Measurements from ENCODE around the gene TNFAIP3. TPM values are rescaled to one million over a fixed set of nuclear protein-coding genes. Genes with fewer than 3 reads are reported as not detected.
A peak's percentile ranks its signal among the peaks of the same experiment; 100 is the strongest.

TNFAIP3 gene
- total RNA-seq, 1 donor from 2014 or later: 45.9 TPM

DNA sequence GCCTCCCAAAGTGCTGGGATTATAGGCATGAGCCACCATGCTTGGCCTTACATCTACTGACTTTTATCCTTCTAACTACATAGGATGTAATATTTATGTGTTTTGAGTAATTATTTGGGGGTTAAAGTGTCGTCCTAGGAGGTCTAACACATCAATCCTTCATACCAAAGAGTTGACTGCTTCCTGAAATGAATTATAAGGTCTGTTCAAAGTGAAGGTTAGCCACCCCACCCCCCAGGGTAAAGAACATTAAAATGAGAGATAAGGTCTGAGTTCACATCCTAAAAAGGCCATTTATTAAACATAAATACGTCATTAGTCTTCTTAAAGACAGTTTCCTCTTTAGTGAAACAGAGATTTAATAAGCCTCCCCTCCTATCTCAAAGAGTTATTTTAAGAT lies 33.8 kb downstream of the TNFAIP3 start:
- Histone ChIP-seq H3K27ac (no peak overlapping the region), H3K27me3 (no peaks in the 10 kb centered on the region), H3K4me1 (no peaks in the 10 kb centered on the region), H3K9me3 (no peaks in the 10 kb centered on the region), H3K36me3 (no peaks in the 10 kb centered on the region), H3K4me3 (no peak overlapping the region)
- ATAC-seq (no peak), DNase-seq (no peak)
- TF ChIP-seq, protein P1, sequence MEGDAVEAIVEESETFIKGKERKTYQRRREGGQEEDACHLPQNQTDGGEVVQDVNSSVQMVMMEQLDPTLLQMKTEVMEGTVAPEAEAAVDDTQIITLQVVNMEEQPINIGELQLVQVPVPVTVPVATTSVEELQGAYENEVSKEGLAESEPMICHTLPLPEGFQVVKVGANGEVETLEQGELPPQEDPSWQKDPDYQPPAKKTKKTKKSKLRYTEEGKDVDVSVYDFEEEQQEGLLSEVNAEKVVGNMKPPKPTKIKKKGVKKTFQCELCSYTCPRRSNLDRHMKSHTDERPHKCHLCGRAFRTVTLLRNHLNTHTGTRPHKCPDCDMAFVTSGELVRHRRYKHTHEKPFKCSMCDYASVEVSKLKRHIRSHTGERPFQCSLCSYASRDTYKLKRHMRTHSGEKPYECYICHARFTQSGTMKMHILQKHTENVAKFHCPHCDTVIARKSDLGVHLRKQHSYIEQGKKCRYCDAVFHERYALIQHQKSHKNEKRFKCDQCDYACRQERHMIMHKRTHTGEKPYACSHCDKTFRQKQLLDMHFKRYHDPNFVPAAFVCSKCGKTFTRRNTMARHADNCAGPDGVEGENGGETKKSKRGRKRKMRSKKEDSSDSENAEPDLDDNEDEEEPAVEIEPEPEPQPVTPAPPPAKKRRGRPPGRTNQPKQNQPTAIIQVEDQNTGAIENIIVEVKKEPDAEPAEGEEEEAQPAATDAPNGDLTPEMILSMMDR (IDR thresholded peaks at IDR 0.05): no peak
- intact Hi-C loops (cut with DNase I): no loop called here

DNA sequence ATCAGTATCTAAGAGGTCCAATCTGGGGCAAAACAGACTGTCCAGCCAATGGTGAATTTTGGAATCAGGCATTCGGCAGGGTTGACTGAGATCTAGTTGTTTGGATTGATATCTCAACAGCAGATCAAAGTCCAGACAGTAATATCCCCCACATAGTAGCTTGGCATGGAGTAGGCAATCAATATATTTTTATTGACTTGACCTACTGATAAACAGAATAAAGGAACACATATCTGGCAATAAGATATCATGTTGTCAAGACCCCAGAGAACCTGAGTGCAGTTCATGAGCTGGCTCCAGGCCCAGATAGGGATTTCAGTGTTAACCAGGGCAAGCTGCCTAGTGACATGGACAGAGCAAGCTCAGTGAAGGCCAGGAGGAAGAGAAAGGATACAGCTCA lies 34.4 kb downstream of the TNFAIP3 start:
- TF ChIP-seq, protein P1 (IDR thresholded peaks at IDR 0.05): no peak
- Histone ChIP-seq H3K9me3 (no peaks in the 10 kb centered on the region), H3K4me1 (no peaks in the 10 kb centered on the region), H3K27me3 (no peaks in the 10 kb centered on the region), H3K27ac (no peak overlapping the region), H3K36me3 (no peaks in the 10 kb centered on the region), H3K4me3 (no peak overlapping the region)
- ATAC-seq (no peak), DNase-seq (no peak)
- intact Hi-C loops (cut with DNase I): no loop called here

DNA sequence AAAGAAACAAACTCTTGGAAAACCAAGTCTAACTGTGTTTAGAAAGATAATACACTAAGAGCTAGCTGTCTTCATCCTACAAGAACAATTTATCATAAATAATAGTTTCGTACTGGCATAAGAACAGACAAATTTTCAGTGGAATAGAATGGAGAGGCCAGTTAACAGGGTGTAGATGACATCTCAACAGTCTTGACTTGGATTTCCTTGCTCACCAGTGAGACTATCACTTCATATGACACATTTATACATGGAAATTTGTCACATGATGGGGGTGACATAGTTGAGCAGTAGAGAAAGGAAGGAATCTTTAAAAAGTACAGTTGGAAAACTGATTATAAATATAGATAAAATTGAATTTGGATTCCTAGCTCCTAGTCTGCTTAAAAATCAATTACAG lies 35.6 kb downstream of the TNFAIP3 start:
- no peaks in the 10 kb centered on the region for H3K9me3 ChIP-seq
- H3K27me3 ChIP-seq: no peaks in the 10 kb centered on the region
- H3K4me1 ChIP-seq: no peaks in the 10 kb centered on the region
- ATAC-seq (no peak), DNase-seq (no peak)
- intact Hi-C loops (cut with DNase I): no loop called here
- TF ChIP-seq, protein P1 (IDR thresholded peaks at IDR 0.05): no peak
- no peak overlapping the region for H3K4me3 ChIP-seq
- H3K27ac ChIP-seq: no peak overlapping the region
- no peaks in the 10 kb centered on the region for H3K36me3 ChIP-seq

DNA sequence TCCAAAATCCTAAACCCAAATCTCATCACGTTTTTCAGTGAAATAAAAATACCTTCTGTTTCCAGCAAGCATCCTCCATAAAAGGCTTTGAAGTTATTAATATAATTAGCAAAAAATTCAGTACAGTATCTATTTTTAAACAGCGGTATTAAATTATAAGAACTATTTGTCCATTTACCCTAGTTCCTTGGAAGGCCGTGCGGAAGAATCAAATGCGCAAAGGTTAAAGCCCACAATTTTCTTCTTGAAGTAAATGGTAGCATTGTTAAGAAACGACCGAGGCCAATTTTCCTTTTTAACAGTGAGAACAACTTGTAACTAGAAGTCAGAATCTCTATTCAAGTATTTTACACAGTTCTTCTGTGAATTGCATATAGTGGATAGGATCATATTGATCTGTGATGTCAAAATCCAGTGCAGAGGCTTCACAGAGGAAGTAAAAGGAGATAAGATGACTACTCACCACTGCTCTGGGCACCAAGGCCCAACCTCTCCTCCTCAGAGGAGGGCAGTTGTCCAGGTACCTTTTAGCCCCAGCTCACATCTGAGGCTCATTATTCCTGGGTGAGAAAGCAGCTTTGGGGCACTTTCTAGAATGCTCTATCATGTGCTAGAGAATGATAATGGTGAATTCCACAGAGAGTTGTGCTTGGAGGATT lies 36.3 kb downstream of the TNFAIP3 start:
- intact Hi-C loops (cut with DNase I): no loop called here
- TF ChIP-seq, protein P1 (IDR thresholded peaks at IDR 0.05): no peak
- ATAC-seq: no peak
- Histone ChIP-seq H3K27ac (no peak overlapping the region), H3K4me3 (no peak overlapping the region), H3K9me3 (no peaks in the 10 kb centered on the region), H3K4me1 (no peaks in the 10 kb centered on the region), H3K36me3 (no peaks in the 10 kb centered on the region), H3K27me3 (no peaks in the 10 kb centered on the region)
- no peak for DNase-seq

DNA sequence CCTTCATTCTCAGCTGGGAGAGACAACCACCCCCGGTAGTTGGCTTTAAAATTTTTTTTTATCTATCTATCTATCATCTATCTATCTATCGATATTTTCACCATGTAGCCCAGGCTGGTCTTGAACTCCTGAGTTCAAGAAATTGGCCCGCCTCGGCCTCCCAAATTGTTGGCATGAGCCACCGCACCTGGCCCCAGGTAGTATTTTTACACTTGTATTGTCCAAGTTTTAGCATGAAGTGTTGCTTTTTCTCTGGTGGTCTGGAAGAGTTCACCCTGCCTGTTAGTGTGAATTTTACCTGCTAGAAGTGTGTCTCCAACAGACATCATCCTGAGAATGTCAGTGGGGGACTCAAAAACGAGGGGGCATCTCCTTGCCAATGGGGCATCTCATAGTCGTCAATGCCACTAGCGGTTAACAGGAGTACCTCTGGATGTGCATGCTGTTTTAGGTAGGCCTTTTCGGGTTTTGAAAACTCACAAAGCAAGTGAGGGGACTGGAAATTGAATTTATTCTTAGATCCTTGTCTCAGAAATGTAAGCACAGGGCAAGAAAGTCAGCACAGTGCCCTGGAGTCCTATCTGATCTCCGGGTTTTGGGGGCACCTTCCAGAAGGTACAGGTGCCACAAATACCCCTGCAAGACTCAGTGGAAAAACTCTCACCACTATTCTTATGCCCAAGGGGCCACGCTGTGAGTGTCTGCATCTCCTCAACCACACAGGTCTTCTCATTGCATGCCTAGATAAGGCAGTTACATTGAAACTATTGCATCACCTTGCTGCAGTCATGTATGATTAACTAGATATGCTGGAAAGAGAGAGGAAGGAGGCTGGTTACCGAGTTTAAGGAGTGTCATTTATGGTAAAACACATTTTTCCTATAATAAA lies 37.1 kb downstream of the TNFAIP3 start:
- no peaks in the 10 kb centered on the region for H3K9me3 ChIP-seq
- TF ChIP-seq, protein P1 (IDR thresholded peaks at IDR 0.05): no peak
- no peaks in the 10 kb centered on the region for H3K36me3 ChIP-seq
- H3K27me3 ChIP-seq: no peaks in the 10 kb centered on the region
- no peak overlapping the region for H3K27ac ChIP-seq
- no peak overlapping the region for H3K4me3 ChIP-seq
- H3K4me1 ChIP-seq: no peaks in the 10 kb centered on the region
- ATAC-seq (peak; percentile 62), DNase-seq (no peak)
- intact Hi-C loops (cut with DNase I): no loop called here

All from upper lobe of right lung (tissue), 1 donor.